Measurements from ENCODE around the gene SMG6. TPM values are rescaled to one million over a fixed set of nuclear protein-coding genes. Genes with fewer than 3 reads are reported as not detected.

SMG6 gene
- polyA plus RNA-seq, 1 of the 3 experiments (the other 2 are of a cell fraction): 15.7 TPM

GRCh38 chr17:2101448-2102257 lies 201.9 kb downstream of the SMG6 start (continued):
- TF ChIP-seq MEF2A (IDR thresholded peaks at IDR 0.05; ENCODE audit: borderline replicate concordance, low read depth) (no peak), MXI1 (IDR thresholded peaks at IDR 0.05; ENCODE audit: low read depth, low read length) (no peak), FOXM1 (IDR thresholded peaks at IDR 0.05; ENCODE audit: low read depth) (no peak), NFIC (IDR thresholded peaks at IDR 0.05; ENCODE audit: borderline replicate concordance) (no peak; the same call in 1 of the 2 replicates)
- TF ChIP-seq, protein P1, sequence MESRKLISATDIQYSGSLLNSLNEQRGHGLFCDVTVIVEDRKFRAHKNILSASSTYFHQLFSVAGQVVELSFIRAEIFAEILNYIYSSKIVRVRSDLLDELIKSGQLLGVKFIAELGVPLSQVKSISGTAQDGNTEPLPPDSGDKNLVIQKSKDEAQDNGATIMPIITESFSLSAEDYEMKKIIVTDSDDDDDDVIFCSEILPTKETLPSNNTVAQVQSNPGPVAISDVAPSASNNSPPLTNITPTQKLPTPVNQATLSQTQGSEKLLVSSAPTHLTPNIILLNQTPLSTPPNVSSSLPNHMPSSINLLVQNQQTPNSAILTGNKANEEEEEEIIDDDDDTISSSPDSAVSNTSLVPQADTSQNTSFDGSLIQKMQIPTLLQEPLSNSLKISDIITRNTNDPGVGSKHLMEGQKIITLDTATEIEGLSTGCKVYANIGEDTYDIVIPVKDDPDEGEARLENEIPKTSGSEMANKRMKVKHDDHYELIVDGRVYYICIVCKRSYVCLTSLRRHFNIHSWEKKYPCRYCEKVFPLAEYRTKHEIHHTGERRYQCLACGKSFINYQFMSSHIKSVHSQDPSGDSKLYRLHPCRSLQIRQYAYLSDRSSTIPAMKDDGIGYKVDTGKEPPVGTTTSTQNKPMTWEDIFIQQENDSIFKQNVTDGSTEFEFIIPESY (IDR thresholded peaks at IDR 0.05; ENCODE audit: borderline replicate concordance, low read depth): no peak

GRCh38 chr17:2095536-2095910 lies 208.1 kb downstream of the SMG6 start:
- Histone ChIP-seq H3K4me2 (no peak overlapping the region), H3K9me2 (no peaks in the 10 kb centered on the region), H4K20me1 (ENCODE audit: insufficient read depth) (no peaks in the 10 kb centered on the region), H3K9ac (no peak overlapping the region), H3K27me3 (ENCODE audit: insufficient read depth) (no peaks in the 10 kb centered on the region), H2AFZ (ENCODE audit: low read depth) (no peak overlapping the region), H3K4me1 (ENCODE audit: control insufficient read depth in 1 of 2, insufficient read depth in 2 of 2, low read depth in 1 of 2, low read length in 1 of 2) (peaks cover 10 to 15% of the 10 kb centered on the region in 2 experiments; a peak in 3 of 4 replicates), H3K27ac (ENCODE audit: low read depth in 2 of 2, low read length in 1 of 2) (peak overlapping the region in 1 of 2 experiments; percentile 29; a peak in 1 of 4 replicates), H3K79me2 (ENCODE audit: insufficient read depth) (peaks cover 3% of the 10 kb centered on the region; the same call in 1 of the 2 replicates), H3K4me3 (ENCODE audit: low read depth in 2 of 2, low read length in 1 of 2) (no peak overlapping the region), H3K36me3 (replicated peaks in 1 of 2; ENCODE audit: control insufficient read depth in 1 of 2, insufficient read depth in 2 of 2, low read length in 1 of 2) (no peaks in the 10 kb centered on the region), H3K9me3 (no peaks in the 10 kb centered on the region), H3F3A (replicated peaks; ENCODE audit: insufficient read depth) (peaks cover 16% of the 10 kb centered on the region)
- ChIA-PET POLR2A (no interaction called here), CTCF (interaction anchor here (0.6 to 5.2 kb wide), 11 partner anchors 9 to 149 kb away, joined by 3 to 35 read pairs (median 4); partner anchors contain the start of gene HIC1)
- no peak for TF ChIP-seq NFIC (IDR thresholded peaks at IDR 0.05; ENCODE audit: borderline replicate concordance)
- no peak for TF ChIP-seq USF1 (IDR thresholded peaks at IDR 0.05; ENCODE audit: borderline replicate concordance, low read depth)
- no peak for TF ChIP-seq TCF12 (IDR thresholded peaks at IDR 0.05)
- no peak for TF ChIP-seq RXRA (IDR thresholded peaks at IDR 0.05; ENCODE audit: borderline replicate concordance, low read depth)
- no peak for TF ChIP-seq MXI1 (IDR thresholded peaks at IDR 0.05; ENCODE audit: low read depth, low read length)
- DNase-seq: no peak
- 90% methylated on average over 7 of the region's 10 CpGs for WGBS (ENCODE audit: low lambda C conversion rate)

DNA sequence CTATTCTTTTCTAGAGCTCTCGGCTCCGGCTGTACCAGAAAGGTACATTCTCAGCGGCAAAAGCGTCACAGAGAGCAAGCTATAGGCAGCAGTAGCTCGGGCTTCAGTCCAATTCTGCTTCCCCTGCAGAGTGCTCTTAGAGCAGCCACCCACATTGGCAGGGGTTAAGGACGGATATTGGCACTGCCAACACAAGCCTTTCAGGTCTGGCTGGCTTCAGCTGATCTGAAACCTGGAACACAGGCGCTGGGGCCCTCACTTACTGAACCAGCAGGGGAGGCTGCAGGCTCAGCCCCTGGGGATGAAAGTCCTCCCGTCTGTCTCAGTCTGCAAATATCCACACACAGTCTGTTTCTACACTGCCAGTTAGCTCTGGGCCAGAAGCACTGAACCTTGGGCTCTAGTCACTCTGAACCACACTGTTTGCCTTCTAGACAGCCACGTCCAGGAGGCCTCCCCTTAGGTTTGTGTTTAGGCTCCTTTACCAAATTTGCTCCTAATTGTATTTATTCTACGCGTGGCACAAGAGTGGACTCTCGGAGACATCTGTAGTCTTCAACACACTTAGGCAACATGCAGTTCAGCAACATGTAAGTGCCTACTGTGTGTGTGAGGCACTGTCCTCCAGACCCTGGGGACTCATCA lies 208.6 kb downstream of the SMG6 start:
- Histone ChIP-seq H3K9ac (no peak overlapping the region), H3K4me1 (ENCODE audit: control insufficient read depth in 1 of 2, insufficient read depth in 2 of 2, low read depth in 1 of 2, low read length in 1 of 2) (peaks cover 13 to 19% of the 10 kb centered on the region in 2 experiments; a peak in 3 of 4 replicates), H3K27ac (ENCODE audit: low read depth in 2 of 2, low read length in 1 of 2) (peak overlapping the region in 1 of 2 experiments; percentile 29; a peak in 1 of 4 replicates), H3K79me2 (ENCODE audit: insufficient read depth) (peaks cover 6% of the 10 kb centered on the region; the same call in 1 of the 2 replicates), H2AFZ (ENCODE audit: low read depth) (no peak overlapping the region), H3K4me2 (no peak overlapping the region), H3K9me3 (no peaks in the 10 kb centered on the region), H3K4me3 (ENCODE audit: low read depth in 2 of 2, low read length in 1 of 2) (no peak overlapping the region), H4K20me1 (ENCODE audit: insufficient read depth) (no peaks in the 10 kb centered on the region), H3K9me2 (no peaks in the 10 kb centered on the region), H3K27me3 (ENCODE audit: insufficient read depth) (no peaks in the 10 kb centered on the region), H3K36me3 (replicated peaks in 1 of 2; ENCODE audit: control insufficient read depth in 1 of 2, insufficient read depth in 2 of 2, low read length in 1 of 2) (no peaks in the 10 kb centered on the region), H3F3A (replicated peaks; ENCODE audit: insufficient read depth) (peaks cover 16% of the 10 kb centered on the region)
- ChIA-PET POLR2A (no interaction called here), CTCF (interaction anchor here (0.6 to 5.2 kb wide), 18 partner anchors 9 to 149 kb away, joined by 3 to 35 read pairs (median 4); partner anchors contain the start of gene HIC1)
- WGBS (ENCODE audit: low lambda C conversion rate): 87% methylated on average over 12 of the region's 12 CpGs
- peak; percentile 37 for DNase-seq
- TF ChIP-seq RFX5 (IDR thresholded peaks at IDR 0.05; ENCODE audit: low read length) (no peak), MEF2A (IDR thresholded peaks at IDR 0.05; ENCODE audit: borderline replicate concordance, low read depth) (no peak), TEAD4 (IDR thresholded peaks at IDR 0.05; ENCODE audit: borderline replicate concordance, insufficient read depth) (no peak), TCF12 (IDR thresholded peaks at IDR 0.05) (no peak), CTCF (IDR thresholded peaks at IDR 0.05) (peak; percentile 55), USF2 (IDR thresholded peaks at IDR 0.05; ENCODE audit: borderline replicate concordance, low read depth, low read length) (no peak), GATA2 (CRISPR knock-in tag; IDR thresholded peaks at IDR 0.05) (no peak), RAD21 (IDR thresholded peaks at IDR 0.05; ENCODE audit: low read length) (peak; percentile 72), JUND (IDR thresholded peaks at IDR 0.05) (no peak), SMC3 (IDR thresholded peaks at IDR 0.05; ENCODE audit: low read depth, low read length) (peak; percentile 78), GABPA (IDR thresholded peaks at IDR 0.05; ENCODE audit: low read depth) (no peak), MAX (IDR thresholded peaks at IDR 0.05; ENCODE audit: low read depth) (no peak)
